HG02678 (cell line): ENCODE results near the gene ADAM19.

Source experiments
- ATAC-seq: cut with Tn5 transposase; IDR thresholded peaks from one replicate; pipeline ENCODE4 v1.9.1; 2021; ENCODE audit warnings: mild to moderate bottlenecking, moderate library complexity; ENCODE audit not compliant: unreplicated experiment

Gene ADAM19

DNA sequence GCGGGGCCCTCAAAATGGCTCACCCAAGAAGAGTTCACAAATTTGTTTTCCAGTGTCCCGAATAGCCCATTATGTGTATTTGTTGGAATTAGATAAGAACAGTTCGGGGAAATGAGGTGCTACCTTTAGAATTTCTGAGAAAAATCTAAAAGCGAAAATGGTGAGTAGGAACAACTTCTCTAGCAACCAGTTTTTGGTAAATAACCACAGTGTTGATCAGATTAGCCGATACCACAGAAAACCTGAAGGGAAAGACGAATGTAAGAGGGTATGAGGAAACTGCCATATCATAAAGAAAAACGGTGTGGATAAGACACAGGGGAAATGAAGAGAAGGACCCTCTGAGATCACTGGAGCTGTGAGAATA lies 31.0 kb downstream of the ADAM19 start:
- no peak for ATAC-seq

DNA sequence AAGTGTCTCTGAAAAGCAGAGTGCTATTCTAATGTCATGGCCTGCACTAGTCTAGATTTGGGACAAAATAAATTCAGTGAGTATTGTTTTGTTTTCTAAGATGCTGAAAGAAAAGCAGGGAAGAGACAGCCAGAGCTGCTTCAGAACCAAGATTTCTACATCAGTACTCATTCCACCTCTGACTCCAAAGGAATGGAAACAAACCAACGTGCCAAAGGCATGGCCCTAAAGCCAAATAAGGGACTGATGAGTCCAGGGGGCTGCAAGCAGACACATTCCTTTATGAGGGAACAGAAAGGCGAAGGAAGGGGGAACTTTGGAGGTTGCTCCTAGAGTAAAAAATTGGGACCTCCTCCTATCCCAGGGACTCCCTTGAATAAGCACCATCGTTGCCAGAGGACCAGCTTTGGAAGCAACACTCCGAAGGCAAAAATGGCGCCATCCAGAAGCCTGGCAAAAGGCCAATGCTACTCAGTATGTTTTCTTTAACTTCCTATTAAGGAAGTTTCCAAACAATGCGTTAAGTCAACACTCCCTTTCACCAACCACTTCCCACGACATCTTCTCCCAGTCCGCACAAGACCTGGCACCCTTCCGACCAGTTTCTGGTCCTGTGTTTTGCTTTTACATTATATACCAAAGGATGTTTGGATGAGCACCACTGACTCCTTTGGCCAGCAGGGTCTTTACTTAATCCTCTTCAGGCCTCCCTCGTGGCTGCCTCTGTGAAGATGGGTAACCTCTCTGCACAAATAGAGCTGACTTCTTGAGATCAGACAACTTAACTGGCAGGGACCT lies 31.6 kb downstream of the ADAM19 start:
- ATAC-seq = no peak

DNA sequence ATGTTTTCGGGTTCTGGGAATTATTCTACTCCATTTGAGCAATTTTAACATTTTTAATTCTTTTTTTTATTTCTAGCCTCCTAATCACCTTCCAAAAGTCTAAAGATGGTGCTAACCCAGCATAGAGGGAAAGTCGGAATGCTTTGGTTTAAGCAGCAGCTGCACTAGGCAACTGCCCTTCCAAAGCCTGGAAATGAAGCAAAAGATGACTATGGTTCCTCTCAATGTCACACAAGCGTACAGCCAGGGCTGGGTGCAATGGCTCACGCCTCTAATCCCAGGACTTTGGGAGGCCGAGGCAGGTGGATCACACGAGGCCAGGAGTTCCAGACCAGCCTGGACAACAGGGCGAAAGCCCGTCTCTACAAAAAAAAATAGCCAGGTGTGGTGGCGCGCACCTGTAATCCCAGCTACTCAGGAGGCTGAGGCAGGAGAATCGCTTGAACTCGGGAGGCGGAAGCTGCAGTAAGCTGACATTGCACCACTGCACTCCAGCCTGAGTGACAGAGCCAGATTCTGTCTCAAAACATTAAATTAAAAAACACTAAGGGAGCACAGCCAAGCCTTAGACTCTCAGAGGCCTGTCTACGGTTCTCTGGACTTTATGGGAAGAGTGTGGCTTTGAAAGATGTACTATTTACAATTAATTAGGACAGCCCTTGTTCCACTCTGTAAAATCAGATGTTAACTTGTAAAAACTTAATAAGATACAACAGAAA lies 33.1 kb downstream of the ADAM19 start:
- ATAC-seq = no peak

- no peak for ATAC-seq
Observed at GRCh38 chr5:157541447-157542118, 34.0 kb downstream of the ADAM19 start.

- ATAC-seq = peak; percentile 95
Observed at GRCh38 chr5:157540707-157541446, 34.7 kb downstream of the ADAM19 start.

GRCh38 chr5:157540124-157540523 lies 35.5 kb downstream of the ADAM19 start:
- no peak for ATAC-seq

DNA sequence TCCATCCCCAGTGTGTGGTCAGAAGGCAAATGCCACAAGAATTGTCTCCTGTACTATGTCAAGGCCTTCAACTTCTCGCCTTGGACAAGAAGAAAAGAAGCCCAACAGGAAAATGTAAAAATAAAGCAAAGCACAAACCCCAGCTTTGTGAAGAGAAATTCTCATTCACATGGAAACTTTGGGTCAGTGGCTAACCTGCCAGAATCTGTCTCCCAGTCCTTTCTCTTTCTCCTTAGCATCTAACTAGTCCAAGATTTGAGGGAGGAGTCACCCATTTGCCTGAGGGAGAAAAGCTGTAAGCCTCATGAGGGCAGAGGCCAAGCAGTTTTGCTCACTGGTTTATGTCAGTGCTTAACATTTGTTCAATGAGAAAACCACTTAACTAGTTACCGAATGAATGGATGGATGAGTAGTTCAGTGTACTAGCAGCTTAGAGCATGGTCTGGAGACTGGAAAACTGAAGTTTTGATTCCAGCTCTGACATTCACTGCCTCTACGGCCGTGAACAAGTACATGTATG lies 36.0 kb downstream of the ADAM19 start:
- ATAC-seq = no peak

- no peak for ATAC-seq
Observed at GRCh38 chr5:157538311-157538710, 37.3 kb downstream of the ADAM19 start.

DNA sequence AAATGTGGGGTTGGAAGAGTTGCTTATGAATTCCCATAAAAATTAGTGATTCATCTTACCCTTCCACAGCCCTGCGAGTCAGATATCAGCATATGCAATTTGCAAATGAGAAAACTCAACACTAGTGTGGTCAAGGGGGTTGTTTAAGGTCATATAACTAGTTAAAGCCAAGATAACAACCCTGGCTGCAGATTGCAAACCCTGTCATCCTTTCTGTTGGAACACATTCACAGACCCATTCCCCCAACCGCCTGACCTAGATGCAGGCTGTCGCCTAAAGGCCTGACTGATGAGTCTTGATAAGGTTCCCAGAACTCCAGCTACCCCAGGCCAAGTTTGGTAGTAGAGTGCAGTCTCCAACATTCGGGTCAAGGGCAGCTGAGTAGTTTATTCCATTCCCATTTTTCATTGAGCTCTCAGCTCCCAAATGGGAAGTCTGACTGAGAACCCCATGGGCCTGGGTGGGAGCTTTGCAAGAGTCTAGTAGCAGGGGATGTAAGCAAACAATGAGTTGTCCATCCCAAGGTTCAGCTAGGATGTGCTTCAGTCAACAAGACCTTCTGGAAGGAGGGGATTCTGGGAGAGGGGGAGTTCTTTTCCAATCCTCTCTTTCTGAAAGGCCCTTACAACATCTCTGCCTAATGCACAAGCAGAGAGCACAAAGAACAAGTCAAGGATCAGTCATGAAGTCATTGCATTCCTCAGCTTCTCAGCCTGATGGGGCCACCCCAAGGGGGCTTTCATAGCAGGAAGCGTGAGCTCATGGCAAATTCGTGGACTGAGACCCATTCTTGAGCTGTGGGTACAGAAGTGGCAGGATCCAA lies 40.3 kb downstream of the ADAM19 start:
- no peak for ATAC-seq

DNA sequence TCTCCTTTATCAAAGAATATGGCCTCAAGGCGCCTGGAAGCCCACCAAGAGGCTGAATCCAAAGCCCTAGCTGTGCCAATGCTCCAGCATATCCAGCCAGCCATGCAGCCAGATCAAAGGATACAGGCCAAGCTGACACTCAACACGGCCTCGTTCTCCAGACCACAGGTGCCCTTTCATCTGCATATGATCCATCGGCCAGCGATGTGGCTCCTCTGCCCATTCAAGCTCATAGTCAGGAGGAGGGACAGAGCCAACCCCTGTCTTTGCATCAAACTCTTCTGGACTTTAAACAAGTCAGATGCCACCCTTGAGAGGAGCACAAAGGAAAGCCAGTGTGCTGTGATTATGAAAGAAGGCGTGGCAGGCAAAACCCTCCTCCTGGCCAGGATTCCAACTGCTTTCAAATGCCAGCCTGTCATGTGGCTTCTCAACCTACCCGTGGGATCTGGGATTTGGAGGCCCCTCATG lies 42.5 kb downstream of the ADAM19 start:
- no peak for ATAC-seq

DNA sequence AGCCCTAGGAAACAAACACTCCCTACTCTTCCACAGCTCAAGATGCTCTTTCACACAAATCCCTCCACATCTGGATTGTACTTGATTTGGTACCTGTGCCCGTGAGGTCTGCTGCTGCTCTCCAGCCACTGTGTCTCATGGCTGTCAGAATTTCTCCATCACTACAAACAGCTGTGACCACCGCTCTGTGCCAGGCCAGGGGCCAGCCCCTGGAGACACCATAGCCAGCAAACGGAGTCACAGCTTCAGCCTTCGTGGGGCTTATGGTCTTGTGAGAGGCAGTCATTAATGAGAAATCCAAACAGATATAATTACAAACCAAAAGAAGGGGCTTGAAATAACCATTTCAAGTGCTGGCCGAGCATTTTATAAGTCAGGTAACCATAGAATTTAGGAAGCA lies 43.6 kb downstream of the ADAM19 start:
- no peak for ATAC-seq

GRCh38 chr5:157530226-157530972 lies 45.2 kb downstream of the ADAM19 start:
- ATAC-seq = no peak

- no peak for ATAC-seq
Observed at GRCh38 chr5:157529002-157529401, 46.6 kb downstream of the ADAM19 start.

DNA sequence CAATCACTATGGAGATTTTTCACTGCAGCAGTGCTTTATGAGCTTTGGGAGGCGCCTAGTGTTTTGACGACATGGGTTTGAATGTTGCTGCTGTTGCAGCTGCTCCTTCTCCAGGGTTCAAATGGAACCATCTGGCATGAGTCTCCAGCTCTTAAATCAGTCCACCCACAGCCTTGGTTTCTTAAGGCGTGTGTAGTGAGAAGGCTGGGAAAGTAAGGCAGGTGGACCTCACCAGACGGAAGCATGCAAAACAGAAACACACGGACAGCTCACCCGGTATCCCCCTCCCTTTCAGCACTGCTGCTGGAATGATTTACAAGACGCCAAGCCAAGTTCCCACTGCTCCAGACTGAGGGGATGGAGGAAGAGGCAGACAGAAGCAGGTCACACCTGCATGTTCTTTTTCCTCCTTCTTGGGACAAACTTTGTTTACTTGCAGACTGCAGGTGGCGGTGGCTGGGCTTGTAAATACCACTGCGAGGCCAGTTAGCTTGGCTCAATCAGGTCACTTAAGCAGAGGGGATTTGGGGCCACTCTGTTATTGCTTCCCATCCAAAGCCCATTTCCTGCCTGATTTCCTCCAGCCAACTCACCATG lies 47.4 kb downstream of the ADAM19 start:
- ATAC-seq = no peak

DNA sequence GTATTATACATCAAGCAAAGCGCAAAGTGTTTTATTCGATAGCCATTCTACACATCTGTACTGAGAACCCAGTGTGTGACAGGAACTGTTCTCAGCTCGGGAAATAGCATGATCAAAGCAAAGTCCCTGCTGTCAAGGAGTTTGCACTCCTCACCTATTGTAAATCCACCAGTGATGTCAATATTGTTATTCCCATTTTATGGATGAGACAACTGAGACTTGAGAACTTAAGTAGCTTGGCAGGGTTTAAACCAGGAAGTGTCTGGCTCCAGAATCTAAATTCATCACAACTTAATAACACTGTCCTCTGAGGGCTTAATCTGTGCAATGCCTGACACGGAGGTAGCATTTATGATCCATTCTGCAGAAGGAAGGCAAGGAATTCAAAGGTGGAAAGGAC lies 50.7 kb downstream of the ADAM19 start:
- no peak for ATAC-seq

DNA sequence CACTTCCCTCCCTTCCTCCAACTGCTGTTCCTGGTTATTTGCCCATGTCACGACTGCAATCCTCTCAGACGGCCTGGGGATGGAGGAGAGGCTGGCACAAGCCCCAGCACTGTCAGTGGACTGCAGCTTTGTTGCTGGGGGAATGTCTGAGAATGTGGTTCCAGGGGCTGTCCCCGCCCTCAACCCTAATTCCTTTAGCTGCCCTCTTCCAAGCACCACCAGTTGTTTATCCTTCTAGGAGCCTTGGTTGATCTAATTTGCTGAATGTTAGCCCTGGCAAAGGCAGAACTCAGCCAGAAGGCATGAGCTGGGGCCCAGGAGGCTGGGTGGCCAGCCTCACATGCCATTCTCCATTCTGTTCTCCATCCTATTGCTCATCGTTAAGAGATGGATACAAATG lies 51.6 kb downstream of the ADAM19 start:
- ATAC-seq = no peak

DNA sequence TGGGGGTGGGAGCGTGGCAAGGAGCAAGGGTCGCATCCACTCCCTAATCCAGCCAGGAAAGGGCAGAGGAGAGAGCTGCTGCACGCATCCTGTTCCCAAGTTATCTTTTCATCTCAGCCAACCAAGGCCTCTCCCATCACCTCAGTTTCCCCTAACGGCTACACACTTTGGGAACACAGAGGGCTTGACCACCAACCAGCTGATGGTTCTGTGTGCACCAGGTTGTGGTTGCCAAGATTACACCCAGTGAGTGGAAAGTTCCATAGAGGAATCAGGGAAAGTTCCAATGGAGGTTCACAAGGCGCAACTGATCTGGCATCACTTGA lies 53.9 kb downstream of the ADAM19 start:
- ATAC-seq = no peak

DNA sequence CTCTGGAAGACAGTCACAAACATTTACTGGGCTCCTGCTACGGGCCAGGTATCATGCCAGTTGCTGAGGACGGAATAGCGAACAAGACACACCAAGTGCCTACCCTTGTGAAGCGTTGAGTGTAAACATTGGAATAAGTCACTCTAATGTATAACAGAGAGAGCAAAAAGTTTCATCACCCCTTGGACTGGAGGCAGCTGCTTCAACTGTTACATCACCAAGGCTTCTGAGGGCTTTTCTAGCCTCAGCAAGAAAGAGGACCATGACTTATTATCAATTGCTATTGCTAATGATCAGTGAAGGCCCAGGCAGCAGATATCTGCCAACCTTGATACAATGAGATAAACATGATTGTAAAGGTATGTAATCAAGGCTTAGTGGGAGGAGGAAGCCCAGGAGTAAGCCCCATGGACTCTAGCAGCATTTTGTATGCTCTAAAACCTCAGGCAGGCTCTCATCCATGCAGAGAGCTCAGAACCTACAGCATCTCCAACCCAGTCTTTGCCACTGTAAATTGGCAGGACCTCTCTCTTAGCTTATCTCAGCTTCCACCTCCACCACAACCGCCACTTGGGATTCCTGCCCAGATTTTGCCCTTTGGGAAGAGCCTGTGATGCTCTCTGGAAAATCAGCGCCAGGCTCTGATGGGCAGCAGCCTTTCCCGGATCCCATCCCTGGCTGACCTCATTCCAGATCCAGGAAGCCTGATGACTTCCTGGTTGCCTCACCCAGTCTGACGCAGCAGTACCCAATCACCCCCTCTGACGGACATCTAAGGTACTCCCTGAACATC lies 54.5 kb downstream of the ADAM19 start:
- ATAC-seq = no peak
